CD14-positive monocyte (primary cell): ENCODE data around the gene TMEM214. TPM values are rescaled to one million over a fixed set of nuclear protein-coding genes. Genes with fewer than 3 reads are reported as not detected.

Experiments used
- DNase-seq, 3 donors: peaks; one replicate each; pipeline ENCODE4 v3.0.0-alpha.2; 2011 to 2022
- H2AFZ ChIP-seq: 2 replicates; pipeline ENCODE4 v1.6.0; 2012; ENCODE audit warnings: mild to moderate bottlenecking, low read depth, low read length, inconsistent platforms; ENCODE audit not compliant: insufficient read depth, poor library complexity, severe bottlenecking
- H3K27ac ChIP-seq, 2 donors: 1 replicate in 1 of 2; 2 replicates in 1 of 2; pipeline ENCODE4 v1.5.1; 2012 to 2013; ENCODE audit warnings: low read length in 2 of 2, control low read depth in 1 of 2, inconsistent platforms in 1 of 2, low read depth in 1 of 2, mild to moderate bottlenecking in 1 of 2
- H3K27me3 ChIP-seq, 2 donors: one replicate each; pipeline versions ENCODE4 v1.6.0 to v1.6.1; 2011 to 2013; ENCODE audit warnings: low read length in 2 of 2; ENCODE audit not compliant: control insufficient read depth in 2 of 2, insufficient read depth in 2 of 2
- H3K36me3 ChIP-seq, 2 donors: replicated peaks in 1 of 2; 1 replicate in 1 of 2; 2 replicates in 1 of 2; pipeline versions ENCODE4 v1.5.1 to v1.6.1; 2012 to 2013; ENCODE audit warnings: low read length in 2 of 2, control low read depth in 1 of 2, inconsistent platforms in 1 of 2, mild to moderate bottlenecking in 1 of 2; ENCODE audit not compliant: insufficient read depth in 2 of 2, control insufficient read depth in 1 of 2
- H3K4me1 ChIP-seq, 2 donors: 1 replicate in 1 of 2; 2 replicates in 1 of 2; pipeline versions ENCODE4 v1.5.1 to v1.6.1; 2012 to 2013; ENCODE audit warnings: low read length in 2 of 2, control low read depth in 1 of 2, inconsistent platforms in 1 of 2, mild to moderate bottlenecking in 1 of 2, moderate library complexity in 1 of 2; ENCODE audit not compliant: insufficient read depth in 2 of 2, control insufficient read depth in 1 of 2
- H3K4me2 ChIP-seq: replicated peaks from 2 replicates; pipeline ENCODE3; 2012; ENCODE audit warnings: low read length, moderate library complexity, mild to moderate bottlenecking; ENCODE audit not compliant: poor library complexity, severe bottlenecking; ENCODE audit errors: extremely low read depth
- H3K4me3 ChIP-seq, 3 experiments: fragments of 200-600 bp in 1 of 3; sonication (generic) in 1 of 3; replicated peaks in 1 of 3; 1 replicate in 2 of 3; 2 replicates in 1 of 3; pipeline ENCODE4 v1.5.1; 2011 to 2013; ENCODE audit warnings: low read length in 3 of 3, mild to moderate bottlenecking in 3 of 3, control low read depth in 2 of 3, low read depth in 2 of 3, inconsistent platforms in 1 of 3, moderate library complexity in 1 of 3
- H3K79me2 ChIP-seq: 2 replicates; pipeline ENCODE4 v1.6.0; 2012; ENCODE audit warnings: mild to moderate bottlenecking, control low read depth, inconsistent platforms, low read length, moderate library complexity; ENCODE audit not compliant: insufficient read depth
- H3K9ac ChIP-seq: 2 replicates; pipeline ENCODE4 v1.6.0; 2017; ENCODE audit warnings: low read length, mild to moderate bottlenecking; ENCODE audit not compliant: insufficient read depth, poor library complexity, severe bottlenecking
- H3K9me3 ChIP-seq, 2 donors: replicated peaks in 1 of 2; 1 replicate in 1 of 2; 2 replicates in 1 of 2; pipeline versions ENCODE4 v1.5.1 to v1.6.1; 2012 to 2013; ENCODE audit warnings: low read length in 2 of 2, control low read depth in 1 of 2; ENCODE audit not compliant: control insufficient read depth in 1 of 2, insufficient read depth in 1 of 2
- H4K20me1 ChIP-seq: 2 replicates; pipeline ENCODE4 v1.6.0; 2012; ENCODE audit warnings: mild to moderate bottlenecking, low read length, control low read depth, moderate library complexity; ENCODE audit not compliant: insufficient read depth
- H3K27ac Mint-ChIP-seq, 7 donors: one replicate each; pipeline ENCODE4 v1.8.0; 2020; ENCODE audit warnings: mild to moderate bottlenecking in 7 of 7, mixed read lengths in 7 of 7, moderate library complexity in 6 of 7, inconsistent platforms in 2 of 7
- H3K27me3 Mint-ChIP-seq, 3 donors: one replicate each; pipeline ENCODE4 v1.8.0; 2021 to 2022; ENCODE audit warnings: low read depth in 3 of 3, mild to moderate bottlenecking in 3 of 3, mixed read lengths in 3 of 3, moderate library complexity in 3 of 3, inconsistent platforms in 1 of 3
- H3K36me3 Mint-ChIP-seq, 2 donors: one replicate each; pipeline ENCODE4 v1.8.0; 2020; ENCODE audit warnings: mixed read lengths in 2 of 2, inconsistent platforms in 1 of 2, mild to moderate bottlenecking in 1 of 2
- H3K4me1 Mint-ChIP-seq: one replicate; pipeline ENCODE4 v1.8.0; 2020; ENCODE audit warnings: mild to moderate bottlenecking, mixed read lengths
- H3K4me3 Mint-ChIP-seq, 2 donors: one replicate each; pipeline ENCODE4 v1.8.0; 2020; ENCODE audit warnings: mild to moderate bottlenecking in 2 of 2, mixed read lengths in 2 of 2, moderate library complexity in 1 of 2
- H3K9me3 Mint-ChIP-seq, 7 donors: one replicate each; pipeline ENCODE4 v1.8.0; 2020 to 2022; ENCODE audit warnings: mixed read lengths in 7 of 7, mild to moderate bottlenecking in 6 of 7, moderate library complexity in 6 of 7, inconsistent platforms in 2 of 7
- CTCF ChIP-seq: fragments of 200-600 bp; IDR thresholded peaks from one replicate; pipeline ENCODE4 v1.8.0; 2022; ENCODE audit warnings: antibody characterized with exemption, mild to moderate bottlenecking
- WGBS: methylation state at CpG from one replicate; pipeline ENCODE4 v1.1.5; 2013; ENCODE audit warnings: missing lambda C conversion rate; ENCODE audit not compliant: insufficient coverage; 5-methylcytosine and 5-hydroxymethylcytosine counted together
- intact Hi-C, 2 donors: fragments of 100-400 bp; cut with micrococcal nuclease; formaldehyde crosslinking; loops; one replicate each; pipeline versions ENCODE4 v1.15.0 to v1.15.1; 2023
- polyA plus RNA-seq, 3 donors: library from polyadenylated mRNA; depleted of rRNA in 1 of 3; unstranded in 2 of 3; stranded (reverse) in 1 of 3; fragments of 300-500 nt in 2 of 3; fragments of >200 nt in 1 of 3; fragmentation: Illumina TruSeq in 2 of 3; gene quantifications; 1 replicate in 2 of 3; 2 replicates in 1 of 3; pipeline ENCODE4 v1.2.3, GENCODE V29; 2012 to 2021

TMEM214 gene
- polyA plus RNA-seq, 3 donors = 18.3 to 61.7 (median 26.9) TPM

- peaks cover 2 to 5% (median 3%) of the 10 kb centered on the region in 3 donors for H3K27me3 Mint-ChIP-seq
- H3K4me3 ChIP-seq = no peak overlapping the region
- peaks cover 0 to 2% (median 0%) of the 10 kb centered on the region in 7 donors for H3K9me3 Mint-ChIP-seq
- intact Hi-C loops = loop anchor here in 1 of 2 donors (5.0 kb wide), 1 partner anchor 172 kb away; the partner anchor contains the start of gene DPYSL5
- peaks cover 6% of the 10 kb centered on the region for H3K4me1 Mint-ChIP-seq
- peaks cover 0 to 4% of the 10 kb centered on the region in 2 donors for H3K4me1 ChIP-seq
- no peak overlapping the region for H3K9ac ChIP-seq
- peaks cover 8 to 15% of the 10 kb centered on the region in 2 donors for H3K36me3 Mint-ChIP-seq
- WGBS = 94% methylated on average over 8 of the region's 9 CpGs
- no peak for DNase-seq
- no peaks in the 10 kb centered on the region for H3K27me3 ChIP-seq
- no peak overlapping the region for H2AFZ ChIP-seq
- no peak overlapping the region for H3K27ac ChIP-seq
- H3K9me3 ChIP-seq = no peaks in the 10 kb centered on the region
- no peak for TF ChIP-seq CTCF
- H3K4me3 Mint-ChIP-seq = no peak overlapping the region
- no peak overlapping the region for H3K27ac Mint-ChIP-seq
- H3K79me2 ChIP-seq = no peaks in the 10 kb centered on the region
- no peak overlapping the region for H3K4me2 ChIP-seq
- no peaks in the 10 kb centered on the region for H4K20me1 ChIP-seq
- H3K36me3 ChIP-seq = peaks cover 3 to 17% of the 10 kb centered on the region in 2 donors
Measured at GRCh38 chr2:27019459-27019858, 13.3 kb upstream of the TMEM214 start.

- Histone ChIP-seq H3K4me3 (no peak overlapping the region), H3K27me3 (no peaks in the 10 kb centered on the region), H3K79me2 (no peaks in the 10 kb centered on the region), H2AFZ (no peak overlapping the region), H3K9ac (no peak overlapping the region), H3K9me3 (no peaks in the 10 kb centered on the region), H3K4me1 (peaks cover 0 to 4% of the 10 kb centered on the region in 2 donors), H3K36me3 (peaks cover 3 to 25% of the 10 kb centered on the region in 2 donors), H4K20me1 (no peaks in the 10 kb centered on the region), H3K27ac (no peak overlapping the region), H3K4me2 (no peak overlapping the region)
- Mint-ChIP-seq H3K4me1 (peaks cover 6% of the 10 kb centered on the region), H3K36me3 (peaks cover 8 to 18% of the 10 kb centered on the region in 2 donors), H3K4me3 (no peak overlapping the region), H3K27ac (peak overlapping the region in 1 of 7 donors; percentile 37), H3K27me3 (peaks cover 2 to 5% (median 3%) of the 10 kb centered on the region in 3 donors), H3K9me3 (peaks cover 0 to 2% (median 0%) of the 10 kb centered on the region in 7 donors)
- 95% methylated on average over 4 of the region's 9 CpGs for WGBS
- intact Hi-C loops = loop anchor here in 1 of 2 donors (5.0 kb wide), 1 partner anchor 173 kb away; the partner anchor contains the start of gene DPYSL5
- DNase-seq = no peak
- no peak for TF ChIP-seq CTCF
Measured at GRCh38 chr2:27019931-27020855, 12.6 kb upstream of the TMEM214 start.
